NCI-H510A treated with DMSO at 0.1 percent for 48 hours (cell line): ENCODE measurements around the gene VPS16.

Experiments used
- DNase-seq: peaks from one replicate; lab custom pipeline; 2025; lab: John Stamatoyannopoulos, UW

Gene VPS16

GRCh38 chr20:2835331-2835796 lies 5.2 kb upstream of the VPS16 start:
- no peak for DNase-seq

- DNase-seq, result no peak
Observed at GRCh38 chr20:2836035-2836434, 4.5 kb upstream of the VPS16 start.

GRCh38 chr20:2837221-2837960 lies 3.2 kb upstream of the VPS16 start:
- DNase-seq, result no peak

GRCh38 chr20:2838170-2838797 lies 2.3 kb upstream of the VPS16 start:
- DNase-seq, result no peak

GRCh38 chr20:2838847-2839671 lies 1.5 kb upstream of the VPS16 start:
- DNase-seq, result no peak

- DNase-seq, result no peak
Observed at GRCh38 chr20:2839732-2840137, 810 bp upstream of the VPS16 start.

GRCh38 chr20:2840967-2841531 lies 504 bp downstream of the VPS16 start:
- DNase-seq, result peak; percentile 26

- DNase-seq, result no peak
Observed at GRCh38 chr20:2845607-2846006, 5.1 kb downstream of the VPS16 start.

- no peak for DNase-seq
Observed at GRCh38 chr20:2846698-2847097, 6.2 kb downstream of the VPS16 start.

- no peak for DNase-seq
Observed at GRCh38 chr20:2847802-2848201, 7.3 kb downstream of the VPS16 start.

- no peak for DNase-seq
Observed at GRCh38 chr20:2849529-2849928, 9.0 kb downstream of the VPS16 start.

- DNase-seq, result no peak
Observed at GRCh38 chr20:2851086-2851485, 10.5 kb downstream of the VPS16 start.

- DNase-seq, result no peak
Observed at GRCh38 chr20:2858591-2858990, 18.0 kb downstream of the VPS16 start.

GRCh38 chr20:2859330-2860121 lies 19.0 kb downstream of the VPS16 start:
- DNase-seq, result no peak

GRCh38 chr20:2864626-2865025 lies 24.1 kb downstream of the VPS16 start:
- DNase-seq, result no peak

GRCh38 chr20:2865101-2865500 lies 24.6 kb downstream of the VPS16 start:
- no peak for DNase-seq

GRCh38 chr20:2865630-2866029 lies 25.1 kb downstream of the VPS16 start:
- DNase-seq, result no peak

- DNase-seq, result no peak
Observed at GRCh38 chr20:2866236-2866635, 25.7 kb downstream of the VPS16 start.

- no peak for DNase-seq
Observed at GRCh38 chr20:2867081-2867864, 26.7 kb downstream of the VPS16 start.

GRCh38 chr20:2869381-2869780 lies 28.8 kb downstream of the VPS16 start:
- DNase-seq, result no peak

- DNase-seq, result no peak
Observed at GRCh38 chr20:2871111-2871465, 30.5 kb downstream of the VPS16 start.
